Hepatocyte (in vitro differentiated cells): ENCODE data around the gene HUWE1. TPM values are rescaled to one million over a fixed set of nuclear protein-coding genes. Genes with fewer than 3 reads are reported as not detected.
"Not testable (repeated sequence)": the region's sequence is repeated elsewhere in the genome, so short reads cannot be mapped to it uniquely, and the experiment has no call there.

Experiments
- DNase-seq: peaks from one replicate; pipeline ENCODE4 v3.0.0-alpha.2; 2016; ENCODE audit warnings: low spot score
- H2AFZ ChIP-seq: fragments of 200-600 bp; sonication (generic); 2 replicates; pipeline ENCODE4 v1.6.0; 2016; ENCODE audit warnings: antibody characterized with exemption, mild to moderate bottlenecking
- H3K27ac ChIP-seq: fragments of 200-600 bp; sonication (generic); 2 replicates; pipeline ENCODE4 v1.5.1; 2016; ENCODE audit warnings: mild to moderate bottlenecking
- H3K27me3 ChIP-seq: fragments of 200-600 bp; sonication (generic); 2 replicates; pipeline ENCODE4 v1.6.1; 2016
- H3K36me3 ChIP-seq: fragments of 200-600 bp; sonication (generic); replicated peaks from 2 replicates; pipeline ENCODE4 v1.5.1; 2016; ENCODE audit warnings: low read depth; ENCODE audit not compliant: insufficient read depth
- H3K4me1 ChIP-seq: fragments of 200-600 bp; sonication (generic); 2 replicates; pipeline ENCODE4 v1.5.1; 2016; ENCODE audit warnings: mild to moderate bottlenecking, moderate library complexity; ENCODE audit not compliant: insufficient read depth
- H3K4me2 ChIP-seq: fragments of 200-600 bp; sonication (generic); 2 replicates; pipeline ENCODE4 v1.6.0; 2016
- H3K4me3 ChIP-seq: fragments of 200-600 bp; sonication (generic); 2 replicates; pipeline ENCODE4 v1.5.1; 2016; ENCODE audit warnings: mild to moderate bottlenecking
- H3K79me2 ChIP-seq: fragments of 200-600 bp; sonication (generic); 2 replicates; pipeline ENCODE4 v1.6.0; 2017; ENCODE audit warnings: mild to moderate bottlenecking
- H3K9me2 ChIP-seq: fragments of 200-600 bp; sonication (generic); replicated peaks from 2 replicates; pipeline ENCODE4 v1.6.0; 2017; ENCODE audit warnings: mild to moderate bottlenecking; ENCODE audit not compliant: insufficient read depth
- H3K9me3 ChIP-seq: fragments of 200-600 bp; sonication (generic); 2 replicates; pipeline ENCODE4 v1.5.1; 2016; ENCODE audit warnings: low read depth, mild to moderate bottlenecking
- H4K20me1 ChIP-seq: fragments of 200-600 bp; sonication (generic); 2 replicates; pipeline ENCODE4 v1.6.0; 2016; ENCODE audit warnings: mild to moderate bottlenecking; ENCODE audit not compliant: insufficient read depth, poor library complexity, severe bottlenecking
- CTCF ChIP-seq: fragments of 200-600 bp; sonication (generic); IDR thresholded peaks from 2 replicates; pipeline ENCODE4 v1.5.1; 2016; ENCODE audit warnings: antibody characterized with exemption, mild to moderate bottlenecking; ENCODE audit not compliant: poor library complexity
- EZH2 ChIP-seq: fragments of 200-600 bp; sonication (generic); IDR thresholded peaks from 2 replicates; pipeline ENCODE4 v1.6.1; 2016; ENCODE audit warnings: antibody characterized with exemption, mild to moderate bottlenecking, borderline replicate concordance
- EZH2phosphoT487 ChIP-seq: fragments of 200-600 bp; sonication (generic); IDR thresholded peaks from one replicate; pipeline ENCODE4 v1.6.1; 2018; ENCODE audit warnings: antibody characterized with exemption, mild to moderate bottlenecking, low read depth, moderate library complexity; ENCODE audit not compliant: unreplicated experiment, severe bottlenecking
- WGBS: methylation state at CpG from one replicate; pipeline ENCODE4 v1.1.6; 2016; ENCODE audit warnings: low lambda C conversion rate; ENCODE audit errors: missing lambda C conversion rate; 5-methylcytosine and 5-hydroxymethylcytosine counted together
- polyA plus RNA-seq: library from polyadenylated mRNA; unstranded; fragments of >200 nt; fragmentation: Nextera tagmentation; extraction: Ambion mirVana; gene quantifications from 2 replicates; pipeline ENCODE4 v1.2.1, GENCODE V29; 2016
- total RNA-seq: library from RNA; depleted of rRNA; stranded (reverse); fragments of >200 nt; gene quantifications from 2 replicates; pipeline ENCODE4 v1.2.3, GENCODE V29; 2014

The HUWE1 gene
- total and polyA plus RNA-seq, 2 experiments from 2014 or later, result 39.2 to 104 TPM

- Histone ChIP-seq H3K27ac (no peak overlapping the region), H3K4me1 (no peaks in the 10 kb centered on the region), H4K20me1 (no peaks in the 10 kb centered on the region), H3K9me2 (no peaks in the 10 kb centered on the region), H3K4me3 (no peak overlapping the region), H2AFZ (no peak overlapping the region), H3K36me3 (no peaks in the 10 kb centered on the region), H3K9me3 (no peaks in the 10 kb centered on the region), H3K4me2 (no peak overlapping the region), H3K79me2 (no peaks in the 10 kb centered on the region), H3K27me3 (no peaks in the 10 kb centered on the region)
- DNase-seq, result no peak
- 87% methylated on average over 12 of the region's 12 CpGs for whole genome bisulfite sequencing
- no peak for TF ChIP-seq EZH2
- no peak for TF ChIP-seq EZH2phosphoT487
- no peak for TF ChIP-seq CTCF
Measured at GRCh38 chrX:53547668-53548067, 138.9 kb downstream of the HUWE1 start.

GRCh38 chrX:53544936-53545335 lies 141.6 kb downstream of the HUWE1 start:
- DNase-seq, result no peak
- no peak overlapping the region for H2AFZ ChIP-seq
- no peaks in the 10 kb centered on the region for H3K4me1 ChIP-seq
- WGBS, result 93% methylated on average over 9 of the region's 9 CpGs
- no peaks in the 10 kb centered on the region for H4K20me1 ChIP-seq
- H3K27me3 ChIP-seq, result no peaks in the 10 kb centered on the region
- H3K4me2 ChIP-seq, result no peak overlapping the region
- no peaks in the 10 kb centered on the region for H3K36me3 ChIP-seq
- H3K4me3 ChIP-seq, result no peak overlapping the region
- no peaks in the 10 kb centered on the region for H3K9me2 ChIP-seq
- no peaks in the 10 kb centered on the region for H3K9me3 ChIP-seq
- H3K27ac ChIP-seq, result no peak overlapping the region
- TF ChIP-seq EZH2phosphoT487 (no peak), CTCF (no peak), EZH2 (no peak)
- no peaks in the 10 kb centered on the region for H3K79me2 ChIP-seq

DNA sequence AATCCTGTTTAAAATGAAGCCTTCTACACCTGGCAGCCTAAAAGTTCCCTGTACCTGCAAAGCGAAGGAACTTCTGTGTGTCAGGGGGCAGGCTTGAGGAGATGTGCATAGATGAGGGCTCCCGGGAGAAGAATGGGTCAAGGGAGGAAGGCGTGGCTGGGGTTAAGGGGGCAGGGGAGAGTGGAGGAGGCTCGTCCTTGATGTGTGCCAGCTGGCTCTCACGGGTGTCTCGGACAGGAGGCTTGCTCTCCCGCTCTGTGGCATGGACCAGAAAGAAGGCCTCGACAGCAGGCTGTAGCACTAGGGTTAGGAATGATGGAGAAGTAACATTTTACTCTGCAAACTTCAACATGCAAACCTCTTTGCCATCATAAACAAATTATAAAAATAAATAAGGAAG lies 147.7 kb downstream of the HUWE1 start:
- Histone ChIP-seq H3K27ac (no peak overlapping the region), H3K36me3 (no peaks in the 10 kb centered on the region), H2AFZ (no peak overlapping the region), H3K9me2 (no peaks in the 10 kb centered on the region), H3K9me3 (no peaks in the 10 kb centered on the region), H4K20me1 (no peaks in the 10 kb centered on the region), H3K4me3 (no peak overlapping the region), H3K4me2 (no peak overlapping the region), H3K4me1 (no peaks in the 10 kb centered on the region), H3K27me3 (no peaks in the 10 kb centered on the region), H3K79me2 (no peaks in the 10 kb centered on the region)
- 77% methylated on average over 8 of the region's 8 CpGs for whole genome bisulfite sequencing
- TF ChIP-seq CTCF (no peak), EZH2 (no peak), EZH2phosphoT487 (no peak)
- DNase-seq, result no peak

GRCh38 chrX:53531255-53531966 lies 155.1 kb downstream of the HUWE1 start:
- not testable (repeated sequence) for H3K9me3 ChIP-seq, H3K4me2 ChIP-seq, H4K20me1 ChIP-seq, H3K4me1 ChIP-seq, H3K9me2 ChIP-seq, H3K4me3 ChIP-seq, DNase-seq, H3K27me3 ChIP-seq, H3K27ac ChIP-seq, H2AFZ ChIP-seq, H3K36me3 ChIP-seq, H3K79me2 ChIP-seq
- 88% methylated on average over 20 of the region's 21 CpGs for WGBS
